HFFc6 (cell line): ENCODE data around the gene TENM4. TPM values are rescaled to one million over a fixed set of nuclear protein-coding genes. Genes with fewer than 3 reads are reported as not detected.

Experiments
- DNase-seq: peaks from one replicate; pipeline ENCODE4 v3.0.0-alpha.2; 2018
- H3K27ac Mint-ChIP-seq: 2 replicates; pipeline ENCODE4 v1.8.0; 2020; ENCODE audit warnings: mild to moderate bottlenecking, mixed read lengths
- H3K27me3 Mint-ChIP-seq: 2 replicates; pipeline ENCODE4 v1.8.0; 2021; ENCODE audit warnings: mild to moderate bottlenecking, moderate library complexity, mixed read lengths; ENCODE audit not compliant: insufficient read depth
- H3K36me3 Mint-ChIP-seq: 2 replicates; pipeline ENCODE4 v1.8.0; 2021; ENCODE audit warnings: low read depth, mixed read lengths
- H3K4me1 Mint-ChIP-seq: 2 replicates; pipeline ENCODE4 v1.8.0; 2020; ENCODE audit warnings: low read depth, mixed read lengths
- H3K4me3 Mint-ChIP-seq: 2 replicates; pipeline ENCODE4 v1.8.0; 2020; ENCODE audit warnings: mild to moderate bottlenecking, moderate library complexity, mixed read lengths
- H3K9me3 Mint-ChIP-seq: 2 replicates; pipeline ENCODE4 v1.8.0; 2020; ENCODE audit warnings: mild to moderate bottlenecking, mixed read lengths
- CTCF ChIP-seq: fragments of 200-600 bp; sonication (generic); IDR thresholded peaks from 2 replicates; pipeline ENCODE4 v1.5.0; 2021; ENCODE audit warnings: antibody characterized with exemption, mild to moderate bottlenecking
- total RNA-seq, 6 experiments: library from RNA; stranded (reverse); fragmentation: NEBNext Ultra II Directional; extraction: Animal tissue kit (Norgen Biotek cat#: 25700); gene quantifications; 2 replicates in 1 of 6; 3 replicates in 5 of 6; pipeline ENCODE4 v1.2.3, GENCODE V29; 2021

Gene TENM4
- total RNA-seq, 6 experiments from 2014 or later = 20.9 to 45.5 (median 26.5) TPM

DNA sequence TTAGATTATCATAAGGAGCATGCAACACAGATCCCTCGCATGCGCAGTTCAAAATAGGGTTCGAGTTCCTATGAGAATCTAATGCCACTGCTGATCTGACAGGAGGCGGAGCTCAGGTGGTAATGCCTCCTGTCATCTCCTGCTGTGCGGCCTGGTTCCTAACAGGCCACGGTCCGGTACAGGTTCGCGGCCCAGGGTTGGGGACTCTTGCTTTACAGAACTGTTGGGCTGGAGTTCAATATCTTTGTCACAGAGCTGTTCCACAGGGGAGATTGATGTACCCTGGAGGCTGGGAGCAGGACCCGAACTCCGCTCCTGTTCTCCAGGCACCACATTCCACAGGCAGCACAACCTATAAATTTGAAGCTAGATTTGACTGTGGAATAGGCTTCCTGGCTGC lies 508.1 kb downstream of the TENM4 start:
- H3K27ac Mint-ChIP-seq = no peak overlapping the region
- peaks cover 3% of the 10 kb centered on the region; the same call in 1 of the 2 replicates for H3K27me3 Mint-ChIP-seq
- H3K4me3 Mint-ChIP-seq = no peak overlapping the region
- H3K36me3 Mint-ChIP-seq = no peaks in the 10 kb centered on the region; the same call in 1 of the 2 replicates
- no peaks in the 10 kb centered on the region for H3K9me3 Mint-ChIP-seq
- DNase-seq = no peak
- TF ChIP-seq CTCF = no peak
- peaks cover 13% of the 10 kb centered on the region for H3K4me1 Mint-ChIP-seq

DNA sequence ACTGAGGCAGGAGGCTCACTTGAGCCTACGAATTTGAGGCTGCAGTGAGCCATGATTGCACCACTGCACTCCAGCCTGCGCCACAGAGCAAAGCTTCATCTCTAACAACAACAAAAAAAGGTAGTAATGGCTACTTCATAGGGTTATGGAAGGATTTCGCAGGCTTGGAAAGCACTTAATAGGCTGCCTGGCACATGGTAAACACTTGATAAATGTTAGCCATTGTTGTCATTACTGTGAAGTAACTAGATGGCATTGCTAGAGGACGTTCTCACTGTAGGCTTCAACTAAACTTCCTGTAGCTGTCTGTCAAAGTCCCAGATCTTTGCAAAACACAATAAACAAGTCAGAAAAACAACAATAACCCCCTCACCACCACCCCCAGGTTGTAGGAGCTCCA lies 508.9 kb downstream of the TENM4 start:
- no peaks in the 10 kb centered on the region; the same call in 1 of the 2 replicates for H3K36me3 Mint-ChIP-seq
- no peak overlapping the region for H3K27ac Mint-ChIP-seq
- H3K9me3 Mint-ChIP-seq = no peaks in the 10 kb centered on the region
- no peak for TF ChIP-seq CTCF
- no peak for DNase-seq
- H3K4me3 Mint-ChIP-seq = no peak overlapping the region
- peaks cover 22% of the 10 kb centered on the region for H3K4me1 Mint-ChIP-seq
- peaks cover 3% of the 10 kb centered on the region; the same call in 1 of the 2 replicates for H3K27me3 Mint-ChIP-seq

DNA sequence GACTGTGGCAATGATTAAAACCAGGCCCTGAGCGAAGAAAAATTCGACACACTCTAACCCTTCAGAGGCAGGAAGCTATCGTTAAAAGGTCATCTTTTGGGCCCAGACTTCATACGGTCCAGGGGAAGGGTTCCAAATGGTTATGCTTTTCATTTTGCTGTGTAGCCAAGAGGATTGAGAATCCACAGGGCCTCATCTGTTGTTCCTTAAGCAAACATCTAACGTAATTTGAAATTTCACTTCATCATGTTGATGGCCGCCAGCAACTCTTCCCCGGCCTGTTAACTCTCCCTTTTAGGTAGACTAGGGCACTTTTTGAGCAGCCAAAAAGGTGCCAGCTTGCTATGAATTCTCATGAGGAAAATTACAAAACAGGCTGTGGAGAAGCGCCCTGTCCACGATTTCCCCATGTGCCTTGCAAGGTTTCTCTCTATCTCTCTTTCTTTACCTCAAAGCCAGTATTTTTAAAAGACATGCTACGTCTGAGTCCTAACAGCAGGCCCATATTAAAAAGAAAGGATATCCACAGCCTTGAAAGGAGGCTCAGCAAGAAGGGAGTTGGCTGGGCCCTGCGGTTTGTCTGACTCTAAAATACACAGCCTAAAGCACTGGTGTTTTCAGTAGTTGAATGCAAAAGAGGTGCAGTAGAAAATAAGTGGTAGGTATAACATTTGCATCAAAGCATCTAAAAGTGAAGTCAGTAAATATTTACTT lies 509.9 kb downstream of the TENM4 start:
- no peaks in the 10 kb centered on the region for H3K9me3 Mint-ChIP-seq
- peaks cover 3% of the 10 kb centered on the region; the same call in 1 of the 2 replicates for H3K27me3 Mint-ChIP-seq
- no peak overlapping the region for H3K27ac Mint-ChIP-seq
- no peak overlapping the region for H3K4me3 Mint-ChIP-seq
- DNase-seq = no peak
- TF ChIP-seq CTCF = no peak
- H3K36me3 Mint-ChIP-seq = no peaks in the 10 kb centered on the region; the same call in 1 of the 2 replicates
- peaks cover 27% of the 10 kb centered on the region for H3K4me1 Mint-ChIP-seq

GRCh38 chr11:78929906-78930220 lies 511.0 kb downstream of the TENM4 start:
- Mint-ChIP-seq H3K4me3 (no peak overlapping the region), H3K27me3 (peaks cover 3% of the 10 kb centered on the region), H3K36me3 (no peaks in the 10 kb centered on the region; the same call in 1 of the 2 replicates), H3K4me1 (peaks cover 22% of the 10 kb centered on the region), H3K9me3 (no peaks in the 10 kb centered on the region), H3K27ac (no peak overlapping the region)
- no peak for DNase-seq
- TF ChIP-seq CTCF = no peak

GRCh38 chr11:78929207-78929905 lies 511.5 kb downstream of the TENM4 start:
- no peak for DNase-seq
- no peaks in the 10 kb centered on the region for H3K9me3 Mint-ChIP-seq
- no peak overlapping the region for H3K27ac Mint-ChIP-seq
- no peak for TF ChIP-seq CTCF
- H3K36me3 Mint-ChIP-seq = no peaks in the 10 kb centered on the region; the same call in 1 of the 2 replicates
- H3K4me3 Mint-ChIP-seq = no peak overlapping the region
- H3K27me3 Mint-ChIP-seq = peaks cover 3% of the 10 kb centered on the region
- H3K4me1 Mint-ChIP-seq = peaks cover 22% of the 10 kb centered on the region
